Mesodermal cell (in vitro differentiated cells): ENCODE measurements around the gene TREH.

Experiments used
- H3K27ac ChIP-seq: 2 replicates; pipeline ENCODE4 v1.7.0; 2013; ENCODE audit warnings: mild to moderate bottlenecking, low read depth, low read length, moderate library complexity; ENCODE audit not compliant: severe bottlenecking
- H3K36me3 ChIP-seq: 2 replicates; pipeline ENCODE4 v1.7.1; 2013; ENCODE audit warnings: mild to moderate bottlenecking, low read length, moderate library complexity; ENCODE audit not compliant: control insufficient read depth, insufficient read depth
- H3K4me1 ChIP-seq: one replicate; pipeline ENCODE4 v1.7.1; 2013; ENCODE audit warnings: mild to moderate bottlenecking, low read length; ENCODE audit not compliant: insufficient read depth, control insufficient read depth, poor library complexity, severe bottlenecking
- H3K4me3 ChIP-seq: 2 replicates; pipeline ENCODE4 v1.7.0; 2013; ENCODE audit warnings: low read length, control low read depth, mild to moderate bottlenecking; ENCODE audit not compliant: insufficient read depth, poor library complexity, severe bottlenecking; ENCODE audit errors: extremely low read depth
- H3K9me3 ChIP-seq: 2 replicates; pipeline ENCODE4 v1.7.1; 2013; ENCODE audit warnings: mild to moderate bottlenecking, low read length, moderate library complexity; ENCODE audit not compliant: control insufficient read depth
- WGBS, 2 experiments: methylation state at CpG; one replicate each; pipeline ENCODE4 v1.1.5; 2013; ENCODE audit warnings: missing lambda C conversion rate in 2 of 2; ENCODE audit not compliant: insufficient coverage in 2 of 2; 5-methylcytosine and 5-hydroxymethylcytosine counted together

The TREH gene

GRCh38 chr11:118628031-118628430, 51.4 kb downstream of the TREH start:
- no peak overlapping the region for H3K27ac ChIP-seq
- WGBS, 2 experiments = 96 to 97% methylated on average over 15 to 16 of the region's 20 CpGs
- H3K36me3 ChIP-seq = peaks cover 89% of the 10 kb centered on the region

GRCh38 chr11:118627566-118627965, 51.9 kb downstream of the TREH start:
- 93 to 94% methylated on average over 8 to 9 of the region's 10 CpGs for WGBS, 2 experiments
- Histone ChIP-seq H3K27ac (no peak overlapping the region), H3K36me3 (peaks cover 85% of the 10 kb centered on the region), H3K4me3 (no peak overlapping the region), H3K4me1 (peaks cover 14% of the 10 kb centered on the region), H3K9me3 (no peaks in the 10 kb centered on the region)

More at GRCh38 chr11:118628031-118628430, 51.4 kb downstream of the TREH start:
- H3K4me1 ChIP-seq = peaks cover 13% of the 10 kb centered on the region
- H3K4me3 ChIP-seq = no peak overlapping the region
- H3K9me3 ChIP-seq = no peaks in the 10 kb centered on the region

- Histone ChIP-seq H3K4me1 (peaks cover 18% of the 10 kb centered on the region), H3K27ac (no peak overlapping the region), H3K36me3 (peaks cover 69% of the 10 kb centered on the region), H3K9me3 (no peaks in the 10 kb centered on the region), H3K4me3 (no peak overlapping the region)
- 67 to 77% methylated on average over 1 of the region's 2 CpGs for WGBS, 2 experiments
Observed at GRCh38 chr11:118625976-118626375, 53.5 kb downstream of the TREH start.

GRCh38 chr11:118625036-118625690, 54.3 kb downstream of the TREH start:
- Histone ChIP-seq H3K36me3 (peaks cover 65% of the 10 kb centered on the region), H3K27ac (no peak overlapping the region), H3K9me3 (no peaks in the 10 kb centered on the region), H3K4me1 (peaks cover 25% of the 10 kb centered on the region), H3K4me3 (no peak overlapping the region)
- whole genome bisulfite sequencing, 2 experiments = 94 to 96% methylated on average over 5 of the region's 6 CpGs

- H3K4me1 ChIP-seq = peaks cover 44% of the 10 kb centered on the region
- WGBS, 2 experiments = 96 to 100% methylated on average over 3 of the region's 4 CpGs
- H3K27ac ChIP-seq = no peak overlapping the region
Observed at GRCh38 chr11:118623269-118623655, 56.2 kb downstream of the TREH start.

GRCh38 chr11:118622376-118623268, 56.8 kb downstream of the TREH start:
- H3K4me3 ChIP-seq = peak overlapping the region; percentile 64
- no peaks in the 10 kb centered on the region for H3K9me3 ChIP-seq
- peak overlapping the region; percentile 43 for H3K27ac ChIP-seq
- peaks cover 45% of the 10 kb centered on the region for H3K36me3 ChIP-seq
- peaks cover 50% of the 10 kb centered on the region for H3K4me1 ChIP-seq
- 69 to 75% methylated on average over 6 to 9 of the region's 9 CpGs for WGBS, 2 experiments

More at GRCh38 chr11:118623269-118623655, 56.2 kb downstream of the TREH start:
- H3K9me3 ChIP-seq = no peaks in the 10 kb centered on the region
- peaks cover 51% of the 10 kb centered on the region for H3K36me3 ChIP-seq
- H3K4me3 ChIP-seq = peak overlapping the region; percentile 64

GRCh38 chr11:118621784-118622375, 57.6 kb downstream of the TREH start:
- 0 to 22% methylated on average over 1 to 2 of the region's 4 CpGs for WGBS, 2 experiments
- no peaks in the 10 kb centered on the region for H3K9me3 ChIP-seq
- peak overlapping the region; percentile 83 for H3K27ac ChIP-seq
- peak overlapping the region; percentile 64 for H3K4me3 ChIP-seq
- peaks cover 58% of the 10 kb centered on the region for H3K4me1 ChIP-seq
- peaks cover 42% of the 10 kb centered on the region for H3K36me3 ChIP-seq

GRCh38 chr11:118621071-118621783, 58.2 kb downstream of the TREH start:
- H3K27ac ChIP-seq = peak overlapping the region; percentile 83
- H3K36me3 ChIP-seq = peaks cover 44% of the 10 kb centered on the region
- peaks cover 63% of the 10 kb centered on the region for H3K4me1 ChIP-seq
- 0% methylated on average over 26 of the region's 38 CpGs for WGBS, 2 experiments
- H3K4me3 ChIP-seq = peak overlapping the region; percentile 64
- H3K9me3 ChIP-seq = no peaks in the 10 kb centered on the region

- H3K36me3 ChIP-seq = peaks cover 46% of the 10 kb centered on the region
- peak overlapping the region; percentile 64 for H3K4me3 ChIP-seq
- peaks cover 70% of the 10 kb centered on the region for H3K4me1 ChIP-seq
- WGBS, 2 experiments = 67 to 72% methylated on average over 4 to 7 of the region's 7 CpGs
- no peaks in the 10 kb centered on the region for H3K9me3 ChIP-seq
- H3K27ac ChIP-seq = peak overlapping the region; percentile 83
Observed at GRCh38 chr11:118620529-118621070, 58.9 kb downstream of the TREH start.
